ENCODE results near the gene PDE11A.

GRCh38 chr2:177629357-177630024, 443.1 kb downstream of the PDE11A start:
- TF ChIP-seq POLR2AphosphoS2 (conservative IDR thresholded peaks at IDR 0.05; ENCODE audit: low read length) (no peak), BCL3 (IDR thresholded peaks at IDR 0.05) (no peak), CTCF (IDR thresholded peaks at IDR 0.05) (no peak), CHD2 (IDR thresholded peaks at IDR 0.05; ENCODE audit: low read length, partially characterized antibody) (no peak), EP300 (IDR thresholded peaks at IDR 0.05) (no peak), POLR2A (IDR thresholded peaks at IDR 0.05; ENCODE audit: low read length) (no peak), CHD4 (IDR thresholded peaks at IDR 0.05; ENCODE audit: borderline replicate concordance) (no peak), HOXA7 (CRISPR knock-in tag; IDR thresholded peaks at IDR 0.05) (no peak), ELK1 (IDR thresholded peaks at IDR 0.05; ENCODE audit: low read depth, low read length) (no peak), REST (IDR thresholded peaks at IDR 0.05) (no peak), RFX5 (IDR thresholded peaks at IDR 0.05) (no peak), USF2 (IDR thresholded peaks at IDR 0.05) (no peak), RCOR1 (IDR thresholded peaks at IDR 0.05; ENCODE audit: low read depth, low read length) (no peak), PBX3 (IDR thresholded peaks at IDR 0.05) (no peak)

All from A549 (cell line).